ENCODE results near the gene MED13. TPM values are rescaled to one million over a fixed set of nuclear protein-coding genes. Genes with fewer than 3 reads are reported as not detected.
A peak's percentile ranks its signal among the peaks of the same experiment; 100 is the strongest.
"Not testable (repeated sequence)": the region's sequence is repeated elsewhere in the genome, so short reads cannot be mapped to it uniquely, and the experiment has no call there.

MED13 gene
- total RNA-seq, 1 donor from 2014 or later = 72.6 TPM

- no peak for DNase-seq (ENCODE audit: low spot score)
These were observed 67.4 kb downstream of the MED13 start for GRCh38 chr17:61997664-61998063.

GRCh38 chr17:61996916-61997605, 68.0 kb downstream of the MED13 start:
- DNase-seq (ENCODE audit: low spot score) = no peak

GRCh38 chr17:61989509-61989908, 75.6 kb downstream of the MED13 start:
- no peak for DNase-seq (ENCODE audit: low spot score)

- DNase-seq (ENCODE audit: low spot score) = no peak
These were observed 78.2 kb downstream of the MED13 start for GRCh38 chr17:61986898-61987297.

GRCh38 chr17:61984821-61985220, 80.3 kb downstream of the MED13 start:
- DNase-seq (ENCODE audit: low spot score) = no peak

GRCh38 chr17:61981323-61981722, 83.8 kb downstream of the MED13 start:
- DNase-seq (ENCODE audit: low spot score) = no peak

- DNase-seq (ENCODE audit: low spot score) = no peak
These were observed 84.5 kb downstream of the MED13 start for GRCh38 chr17:61980535-61980934.

- DNase-seq (ENCODE audit: low spot score) = no peak
These were observed 91.0 kb downstream of the MED13 start for GRCh38 chr17:61974115-61974514.

GRCh38 chr17:61972311-61972710, 92.8 kb downstream of the MED13 start:
- no peak for DNase-seq (ENCODE audit: low spot score)

- no peak for DNase-seq (ENCODE audit: low spot score)
These were observed 95.0 kb downstream of the MED13 start for GRCh38 chr17:61970030-61970429.

GRCh38 chr17:61968757-61969156, 96.3 kb downstream of the MED13 start:
- no peak for DNase-seq (ENCODE audit: low spot score)

GRCh38 chr17:61967729-61968128, 97.3 kb downstream of the MED13 start:
- DNase-seq (ENCODE audit: low spot score) = no peak

GRCh38 chr17:61966191-61966590, 98.9 kb downstream of the MED13 start:
- DNase-seq (ENCODE audit: low spot score) = no peak

- no peak for DNase-seq (ENCODE audit: low spot score)
These were observed 109.5 kb downstream of the MED13 start for GRCh38 chr17:61955619-61956018.

GRCh38 chr17:61947367-61948078, 117.6 kb downstream of the MED13 start:
- no peak for DNase-seq (ENCODE audit: low spot score)

GRCh38 chr17:61946359-61946758, 118.7 kb downstream of the MED13 start:
- no peak for DNase-seq (ENCODE audit: low spot score)

- no peak for DNase-seq (ENCODE audit: low spot score)
These were observed 122.0 kb downstream of the MED13 start for GRCh38 chr17:61943117-61943516.

GRCh38 chr17:61942085-61942484, 123.0 kb downstream of the MED13 start:
- DNase-seq (ENCODE audit: low spot score) = no peak

GRCh38 chr17:61928101-61928436, 137.0 kb downstream of the MED13 start:
- no peak for DNase-seq (ENCODE audit: low spot score)

GRCh38 chr17:61927208-61928100, 137.6 kb downstream of the MED13 start, which contains the start of gene INTS2:
INTS2 (minus strand) TSS chr17:61927982; CDS start chr17:61926644, 1,338 bp downstream.
- peak; percentile 97 for DNase-seq (ENCODE audit: low spot score)

- DNase-seq (ENCODE audit: low spot score) = no peak
These were observed 138.3 kb downstream of the MED13 start for GRCh38 chr17:61926826-61927207.

- not testable (repeated sequence) for DNase-seq (ENCODE audit: low spot score)
These were observed 149.9 kb downstream of the MED13 start for GRCh38 chr17:61915162-61915561.
